GM19099 (cell line): Measurements from ENCODE around the gene PPM1B.

Experiments
- POLR2A ChIP-seq: IDR thresholded peaks from 3 replicates; pipeline ENCODE4 v1.6.1; 2011; ENCODE audit warnings: low read depth; ENCODE audit not compliant: insufficient read length; ENCODE audit errors: extremely low read depth

The PPM1B gene

DNA sequence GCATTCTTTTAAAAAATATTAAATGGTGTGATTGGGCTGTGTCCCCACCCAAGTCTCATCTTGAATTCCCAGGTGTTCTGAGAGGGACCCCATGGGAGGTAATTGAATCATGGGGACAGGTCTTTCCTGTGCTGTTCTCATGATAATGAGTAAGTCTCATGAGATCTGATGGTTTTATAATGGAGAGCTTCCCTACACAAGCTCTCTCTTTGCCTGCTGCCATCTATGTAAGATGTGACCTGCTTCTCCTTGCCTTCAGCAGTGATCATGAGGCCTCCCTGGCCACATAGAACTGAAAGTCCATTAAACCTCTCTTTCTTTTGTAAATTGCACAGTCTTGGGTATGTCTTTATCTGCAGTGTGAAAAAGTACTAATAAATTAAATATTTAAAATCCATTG lies 10.3 kb downstream of the PPM1B start:
- TF ChIP-seq POLR2A: no peak

DNA sequence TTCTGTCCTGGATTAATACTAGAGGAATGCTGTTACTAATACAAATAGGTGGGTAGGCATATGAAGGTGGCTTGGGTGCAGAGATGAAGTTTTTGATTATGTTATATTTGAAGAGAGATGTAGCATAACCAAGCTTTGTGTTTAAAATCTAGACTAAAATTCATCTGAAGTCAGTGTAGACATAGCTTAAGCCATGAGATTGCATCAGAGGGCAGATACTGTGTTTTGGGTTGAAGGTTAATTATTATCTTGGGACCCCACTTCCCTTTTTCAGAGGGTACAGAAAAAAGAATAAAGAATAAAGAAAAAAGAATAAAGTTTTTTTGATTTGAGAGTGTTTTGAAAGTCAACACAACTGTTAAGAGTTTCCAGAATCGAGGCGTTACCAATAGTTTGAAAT lies 13.0 kb downstream of the PPM1B start:
- TF ChIP-seq POLR2A: no peak

DNA sequence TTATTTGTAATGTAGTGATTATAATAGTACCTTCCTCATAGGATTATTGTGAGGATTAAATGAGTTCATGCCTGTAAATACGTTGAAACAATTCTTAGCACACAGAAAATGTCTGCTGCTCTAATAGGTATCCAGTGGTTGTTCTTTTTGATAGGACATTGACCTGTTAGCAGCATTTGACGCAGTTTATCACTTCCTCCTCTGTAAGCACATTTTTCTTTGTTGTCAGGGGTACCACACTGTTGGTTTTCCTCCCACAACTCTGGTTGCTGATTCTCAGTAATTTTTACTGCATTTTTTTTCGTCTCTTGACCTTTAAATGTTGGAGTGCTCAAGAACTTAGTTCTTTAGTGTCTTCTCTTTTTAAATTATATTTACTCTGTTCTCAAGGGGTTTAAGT lies 15.4 kb downstream of the PPM1B start:
- no peak for TF ChIP-seq POLR2A

DNA sequence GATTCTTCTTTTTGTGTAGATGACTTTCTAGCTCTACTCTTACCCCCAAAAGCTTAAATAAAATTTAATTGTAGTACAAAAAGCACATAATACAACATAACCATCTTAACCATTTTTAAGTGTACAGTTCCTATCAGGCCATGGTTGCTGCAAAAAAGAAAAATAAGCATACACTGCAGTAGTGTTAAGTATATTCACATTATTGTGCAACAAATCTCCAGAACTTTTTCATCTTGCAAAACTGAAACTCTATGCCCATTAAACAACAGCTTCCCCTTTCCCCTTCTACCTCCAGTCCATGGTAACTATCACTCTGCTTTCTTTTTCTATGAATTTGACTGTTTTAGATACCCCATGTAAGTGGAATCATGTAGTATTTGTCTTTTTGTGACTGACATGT lies 18.1 kb downstream of the PPM1B start:
- TF ChIP-seq POLR2A: no peak

DNA sequence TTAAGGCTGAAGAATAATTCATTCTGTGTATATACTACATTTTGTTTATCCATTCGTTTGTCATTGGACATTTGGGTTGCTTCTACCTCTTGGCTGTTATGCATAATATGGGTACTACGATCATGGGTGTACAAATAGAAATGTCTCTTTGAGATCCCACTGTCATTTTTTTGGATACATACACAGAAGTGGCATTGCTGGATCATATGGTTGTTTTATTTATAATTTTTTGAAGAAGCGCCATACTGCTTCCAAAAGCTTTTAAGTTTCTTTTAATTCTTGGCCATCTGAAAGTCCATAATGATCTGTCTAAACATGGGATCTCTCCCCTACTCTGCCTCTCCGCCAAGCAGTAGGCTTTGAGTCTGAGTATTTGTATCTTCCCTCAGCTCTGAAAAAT lies 18.6 kb downstream of the PPM1B start:
- TF ChIP-seq POLR2A: no peak

DNA sequence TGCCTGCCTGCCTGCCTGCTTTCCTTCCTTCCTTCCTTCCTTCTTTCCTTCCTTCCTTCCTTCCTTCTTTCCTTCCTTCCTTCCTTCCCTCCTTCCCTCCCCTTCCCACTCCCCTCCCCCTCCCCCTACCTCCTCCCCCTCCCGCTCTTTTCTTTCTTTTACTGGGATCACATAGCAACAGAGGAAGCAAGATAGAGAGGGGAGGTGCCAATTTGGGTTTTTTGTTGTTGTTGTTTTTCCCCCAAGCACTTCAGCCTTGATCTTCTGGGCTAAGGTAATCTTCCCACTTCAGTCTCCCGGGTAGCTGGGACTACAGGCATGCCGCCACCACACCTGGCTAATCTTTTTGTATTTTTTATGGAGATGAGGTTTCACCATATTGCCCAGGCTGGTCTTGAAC lies 20.0 kb downstream of the PPM1B start:
- no peak for TF ChIP-seq POLR2A

DNA sequence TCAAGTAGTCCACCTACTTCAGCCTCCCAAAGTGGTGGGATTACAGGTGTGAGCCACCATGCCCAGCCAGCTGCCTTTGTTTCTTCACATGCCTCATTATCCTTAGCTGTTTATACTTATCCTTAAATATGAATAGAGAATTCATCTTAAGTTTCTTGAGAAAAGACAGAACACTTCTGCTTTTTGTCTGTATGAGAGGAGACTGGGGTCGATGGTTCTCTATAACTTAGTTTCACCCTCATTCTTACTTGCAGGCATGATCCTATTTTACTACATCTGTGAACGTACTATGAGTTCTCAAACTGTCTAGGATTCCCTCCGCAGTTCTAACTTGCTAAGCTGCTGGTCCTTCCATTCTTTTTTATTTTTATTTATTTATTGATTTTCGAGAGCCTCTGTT lies 20.4 kb downstream of the PPM1B start:
- TF ChIP-seq POLR2A: no peak

DNA sequence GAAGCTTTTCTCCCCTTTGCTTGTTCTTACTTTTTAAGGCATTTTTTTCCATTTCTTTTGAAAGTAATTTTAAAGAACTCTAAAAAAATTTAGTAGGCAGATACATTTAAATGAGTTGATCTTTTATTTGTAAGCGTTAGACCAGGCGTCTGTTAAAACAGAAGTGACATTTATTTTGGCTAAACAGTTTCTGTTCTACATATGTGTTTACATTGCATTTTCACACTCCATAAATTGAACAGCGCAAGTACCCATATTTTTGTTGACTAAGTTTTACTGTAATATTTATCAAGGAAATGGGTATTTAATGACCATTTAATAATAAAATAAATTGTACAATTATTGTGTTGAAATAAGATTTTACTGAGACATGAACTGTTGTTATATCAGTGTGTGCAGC lies 21.9 kb downstream of the PPM1B start:
- no peak for TF ChIP-seq POLR2A

DNA sequence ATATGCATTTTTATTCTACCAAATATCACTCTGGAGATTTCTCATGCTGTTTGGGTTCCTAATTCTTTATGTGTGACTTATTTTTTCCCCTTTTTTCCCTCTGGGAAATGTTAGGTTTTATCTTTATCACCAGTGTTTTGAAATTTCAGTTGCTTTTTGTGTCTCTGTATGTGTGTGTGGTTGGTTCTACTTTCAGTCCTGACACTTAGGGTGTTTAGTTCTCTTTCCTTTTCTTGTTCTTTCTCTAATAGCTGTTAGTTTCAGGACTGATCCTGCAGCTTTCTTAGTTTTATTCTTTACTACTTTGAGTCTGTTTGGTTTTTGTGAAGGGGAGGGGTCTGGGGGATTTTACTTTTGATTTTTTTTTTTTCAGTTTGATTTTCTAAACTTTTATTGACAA lies 23.1 kb downstream of the PPM1B start:
- no peak for TF ChIP-seq POLR2A

DNA sequence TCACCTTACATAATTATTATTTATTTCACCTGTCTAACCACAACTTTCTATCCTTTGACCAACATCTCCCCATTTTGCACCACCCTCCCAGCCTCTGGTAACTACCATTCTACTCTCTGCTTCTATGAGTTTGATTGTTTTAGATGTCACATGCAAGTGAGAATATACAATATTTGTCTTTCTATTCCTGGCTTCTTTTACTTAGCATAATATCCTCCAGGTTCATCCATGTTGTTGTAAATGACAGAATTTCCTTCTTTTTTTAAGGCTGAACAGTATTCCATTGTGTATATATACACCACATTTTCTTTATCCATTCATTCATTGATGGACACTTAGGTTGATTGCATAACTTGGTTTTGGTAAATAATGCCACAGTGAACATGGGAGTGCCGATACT lies 24.0 kb downstream of the PPM1B start:
- no peak for TF ChIP-seq POLR2A

DNA sequence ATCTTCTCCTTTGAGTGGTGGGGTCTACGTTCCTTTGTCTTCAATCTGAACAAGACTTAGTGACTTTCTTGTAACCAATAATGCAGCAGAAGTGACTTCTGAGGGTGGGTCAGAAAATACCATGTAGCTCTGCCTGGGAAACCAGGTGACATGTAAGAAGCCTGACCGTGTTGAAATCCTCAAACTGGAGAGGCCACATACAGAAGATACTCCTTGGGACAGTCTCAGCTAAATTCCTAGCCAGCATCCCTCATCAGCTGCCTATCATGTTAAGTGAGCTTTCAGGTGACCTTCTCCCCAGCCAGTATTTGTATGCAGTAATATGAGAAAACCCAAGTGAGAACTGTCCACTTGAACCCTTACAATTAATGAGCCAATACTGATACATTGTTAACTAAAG lies 27.0 kb downstream of the PPM1B start:
- no peak for TF ChIP-seq POLR2A

DNA sequence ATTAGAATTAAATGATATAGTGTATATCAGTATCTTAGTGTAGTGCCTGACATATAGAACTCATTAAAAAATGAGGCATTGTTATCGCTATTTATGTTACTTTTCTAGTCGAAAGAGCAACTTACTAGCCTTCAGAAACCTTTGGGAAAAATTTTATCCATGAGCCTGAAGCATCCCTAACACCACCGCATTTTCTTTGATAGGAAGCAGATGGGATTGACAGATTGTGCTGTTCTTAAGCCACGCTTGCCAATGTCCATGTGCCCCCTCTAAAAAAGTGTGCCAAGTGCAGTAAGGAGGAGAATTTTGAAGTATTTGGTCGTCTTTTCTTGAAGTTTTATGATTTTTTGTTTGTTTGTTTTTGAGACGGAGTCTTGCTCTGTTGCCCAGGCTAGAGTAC lies 29.1 kb downstream of the PPM1B start:
- no peak for TF ChIP-seq POLR2A

DNA sequence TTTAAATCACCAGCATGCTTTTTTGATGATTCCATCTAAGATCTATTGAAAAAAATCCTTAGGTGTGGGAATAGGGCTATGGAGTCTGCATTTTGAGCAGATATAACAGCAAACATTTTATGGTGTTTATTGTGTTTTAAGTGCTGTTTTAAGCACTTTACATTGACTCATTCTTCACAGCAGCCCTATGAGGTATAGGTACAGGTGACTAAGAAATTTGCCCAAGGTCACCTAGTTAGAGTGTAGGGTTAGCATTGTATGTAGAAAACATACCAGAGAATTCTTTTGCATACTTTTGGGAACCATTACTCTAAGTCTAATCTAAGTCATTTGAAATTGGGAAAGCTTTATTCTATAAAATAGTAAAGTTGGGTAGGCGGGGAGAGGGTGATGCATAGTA lies 31.3 kb downstream of the PPM1B start:
- no peak for TF ChIP-seq POLR2A

DNA sequence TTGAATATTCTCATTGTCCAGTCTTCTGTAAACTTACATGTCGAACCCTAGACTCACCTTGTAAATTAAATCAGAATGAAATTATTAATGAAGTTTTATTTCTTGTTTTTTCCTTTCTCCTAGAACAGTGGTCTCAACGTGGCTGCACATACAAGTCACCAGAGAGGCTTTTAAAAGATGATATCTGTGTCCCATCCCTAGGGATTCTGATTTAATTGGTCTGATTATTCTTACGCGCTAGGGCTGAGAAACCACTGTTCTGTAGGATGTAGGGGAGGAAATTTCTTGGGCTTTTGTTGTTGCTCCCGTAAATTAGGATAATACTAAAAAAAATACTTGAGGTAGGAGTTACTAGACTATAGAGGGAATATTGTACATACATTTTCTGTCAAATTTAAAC lies 32.1 kb downstream of the PPM1B start:
- TF ChIP-seq POLR2A: no peak

DNA sequence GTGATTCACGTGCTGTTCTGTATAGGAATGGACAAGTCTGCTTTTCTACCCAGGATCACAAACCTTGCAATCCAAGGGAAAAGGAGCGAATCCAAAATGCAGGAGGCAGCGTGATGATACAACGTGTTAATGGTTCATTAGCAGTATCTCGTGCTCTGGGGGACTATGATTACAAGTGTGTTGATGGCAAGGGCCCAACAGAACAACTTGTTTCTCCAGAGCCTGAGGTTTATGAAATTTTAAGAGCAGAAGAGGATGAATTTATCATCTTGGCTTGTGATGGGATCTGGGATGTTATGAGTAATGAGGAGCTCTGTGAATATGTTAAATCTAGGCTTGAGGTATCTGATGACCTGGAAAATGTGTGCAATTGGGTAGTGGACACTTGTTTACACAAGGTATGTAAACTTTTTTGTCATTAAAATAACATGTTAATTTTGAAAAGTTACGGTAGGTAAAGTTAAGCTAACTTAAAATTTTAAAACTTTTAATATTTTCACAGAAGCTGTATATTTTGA lies 33.0 kb downstream of the PPM1B start:
- TF ChIP-seq POLR2A: no peak

DNA sequence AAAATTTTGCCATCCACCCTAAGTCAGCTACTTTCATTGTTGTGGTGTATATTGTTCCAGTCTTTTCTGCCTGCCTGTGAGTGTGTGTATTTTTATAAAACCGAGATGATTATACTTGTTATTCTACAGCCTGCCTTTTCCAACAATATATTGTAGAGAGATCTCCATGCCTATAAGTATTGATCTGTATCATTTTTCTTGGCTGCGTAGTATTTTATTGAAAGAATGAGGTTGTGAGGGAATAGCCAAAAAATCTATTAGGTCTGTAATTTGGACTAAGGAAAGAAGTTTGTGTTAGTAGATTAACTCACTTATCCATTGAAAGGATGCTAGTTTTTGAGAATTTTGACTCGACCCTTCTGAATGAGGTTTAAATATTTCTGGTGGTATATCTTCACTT lies 34.9 kb downstream of the PPM1B start:
- no peak for TF ChIP-seq POLR2A

DNA sequence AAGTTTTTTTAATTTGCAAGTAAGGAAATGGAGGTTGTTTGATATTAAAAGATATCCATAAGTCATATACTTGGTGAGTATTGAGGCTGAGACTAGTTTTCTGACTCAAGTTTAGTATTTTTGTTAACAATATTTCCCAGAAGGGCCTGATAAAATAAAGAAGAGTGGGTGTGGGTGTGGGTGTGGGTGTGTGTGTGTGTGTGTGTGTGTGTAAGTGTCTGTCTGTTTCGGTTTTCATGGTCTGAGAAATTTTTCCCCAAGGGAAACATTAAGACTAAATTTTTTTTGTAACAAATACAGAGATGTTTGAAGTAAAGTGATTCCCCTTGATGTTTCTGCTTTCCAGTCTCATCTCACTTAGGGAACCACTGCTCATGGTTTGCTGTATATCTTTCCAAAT lies 36.5 kb downstream of the PPM1B start:
- TF ChIP-seq POLR2A: no peak

DNA sequence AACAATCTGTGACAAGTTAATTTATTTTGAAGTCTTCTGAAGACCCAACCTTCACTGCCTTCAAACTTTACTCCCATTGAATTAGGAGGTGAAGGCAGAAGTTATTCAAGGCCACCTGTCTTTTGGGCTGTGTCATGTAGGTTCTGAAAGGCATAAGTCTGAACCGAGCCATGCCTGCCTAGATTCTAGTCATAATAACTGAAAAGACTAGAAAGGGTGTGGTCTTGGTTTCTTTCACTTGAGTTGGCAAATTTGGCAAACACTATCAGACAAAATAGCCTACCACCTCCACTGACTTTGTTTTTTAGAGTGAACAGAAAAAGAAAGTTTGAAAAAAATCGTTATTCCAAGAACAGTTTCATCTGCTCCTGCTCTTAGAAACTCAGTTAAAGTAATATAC lies 38.4 kb downstream of the PPM1B start:
- TF ChIP-seq POLR2A: no peak
